Endothelial cell (in vitro differentiated cells): ENCODE results near the gene IRF1. TPM values are rescaled to one million over a fixed set of nuclear protein-coding genes. Genes with fewer than 3 reads are reported as not detected.
"Not testable (repeated sequence)": the region's sequence is repeated elsewhere in the genome, so short reads cannot be mapped to it uniquely, and the experiment has no call there.

Experiments
- DNase-seq: peaks from one replicate; pipeline ENCODE4 v3.0.0; 2021; ENCODE audit warnings: low spot score
- H3K27ac Mint-ChIP-seq: one replicate; pipeline ENCODE4 v1.8.0; 2021; ENCODE audit warnings: mixed read lengths, inconsistent platforms; ENCODE audit not compliant: unreplicated experiment
- H3K27me3 Mint-ChIP-seq: one replicate; pipeline ENCODE4 v1.8.0; 2021; ENCODE audit warnings: mild to moderate bottlenecking, moderate library complexity, mixed read lengths, inconsistent platforms; ENCODE audit not compliant: unreplicated experiment
- H3K36me3 Mint-ChIP-seq: one replicate; pipeline ENCODE4 v1.8.0; 2021; ENCODE audit warnings: mild to moderate bottlenecking, low read depth, mixed read lengths, inconsistent platforms; ENCODE audit not compliant: unreplicated experiment
- H3K4me1 Mint-ChIP-seq: one replicate; pipeline ENCODE4 v1.8.0; 2021; ENCODE audit warnings: mild to moderate bottlenecking, mixed read lengths, inconsistent platforms; ENCODE audit not compliant: unreplicated experiment
- H3K4me3 Mint-ChIP-seq: one replicate; pipeline ENCODE4 v1.8.0; 2021; ENCODE audit warnings: mild to moderate bottlenecking, mixed read lengths, inconsistent platforms; ENCODE audit not compliant: unreplicated experiment
- H3K9me3 Mint-ChIP-seq: one replicate; pipeline ENCODE4 v1.8.0; 2021; ENCODE audit warnings: mixed read lengths, inconsistent platforms; ENCODE audit not compliant: unreplicated experiment
- CTCF ChIP-seq: fragments of 200-600 bp; sonication (generic); IDR thresholded peaks from one replicate; pipeline ENCODE4 v1.5.0; 2021; ENCODE audit warnings: antibody characterized with exemption; ENCODE audit not compliant: unreplicated experiment
- total RNA-seq: library from RNA; stranded (reverse); fragmentation: NEBNext Ultra II Directional; extraction: Animal tissue kit (Norgen Biotek cat#: 25700); gene quantifications from one replicate; pipeline ENCODE4 v1.2.1, GENCODE V29; 2021; ENCODE audit not compliant: unreplicated experiment

Gene IRF1
- total RNA-seq, 1 donor from 2014 or later, result 7.1 TPM

GRCh38 chr5:132445640-132445923, 45.0 kb downstream of the IRF1 start:
- H3K4me3 Mint-ChIP-seq, result no peak overlapping the region
- H3K36me3 Mint-ChIP-seq, result no peaks in the 10 kb centered on the region
- H3K27me3 Mint-ChIP-seq, result no peaks in the 10 kb centered on the region
- peaks cover 6% of the 10 kb centered on the region for H3K9me3 Mint-ChIP-seq
- H3K27ac Mint-ChIP-seq, result no peak overlapping the region
- H3K4me1 Mint-ChIP-seq, result peaks cover 3% of the 10 kb centered on the region
- no peak for TF ChIP-seq CTCF
- DNase-seq, result no peak

- no peaks in the 10 kb centered on the region for H3K4me1 Mint-ChIP-seq
- H3K4me3 Mint-ChIP-seq, result no peak overlapping the region
- no peak overlapping the region for H3K27ac Mint-ChIP-seq
- no peak for TF ChIP-seq CTCF
- no peaks in the 10 kb centered on the region for H3K36me3 Mint-ChIP-seq
- no peak for DNase-seq
- H3K27me3 Mint-ChIP-seq, result no peaks in the 10 kb centered on the region
- peaks cover 6% of the 10 kb centered on the region for H3K9me3 Mint-ChIP-seq
Observed at GRCh38 chr5:132444841-132445639, 45.5 kb downstream of the IRF1 start.

- H3K4me3 Mint-ChIP-seq, result no peak overlapping the region
- peaks cover 6% of the 10 kb centered on the region for H3K9me3 Mint-ChIP-seq
- no peaks in the 10 kb centered on the region for H3K36me3 Mint-ChIP-seq
- H3K27ac Mint-ChIP-seq, result no peak overlapping the region
- no peaks in the 10 kb centered on the region for H3K27me3 Mint-ChIP-seq
- TF ChIP-seq CTCF, result no peak
- no peak for DNase-seq
- H3K4me1 Mint-ChIP-seq, result no peaks in the 10 kb centered on the region
Observed at GRCh38 chr5:132444061-132444460, 46.5 kb downstream of the IRF1 start.

GRCh38 chr5:132439521-132440089, 51.0 kb downstream of the IRF1 start:
- Mint-ChIP-seq H3K4me3 (no peak overlapping the region), H3K27ac (no peak overlapping the region), H3K4me1 (peaks cover 8% of the 10 kb centered on the region), H3K27me3 (no peaks in the 10 kb centered on the region), H3K36me3 (no peaks in the 10 kb centered on the region), H3K9me3 (peaks cover 3% of the 10 kb centered on the region)
- no peak for DNase-seq
- TF ChIP-seq CTCF, result no peak

DNA sequence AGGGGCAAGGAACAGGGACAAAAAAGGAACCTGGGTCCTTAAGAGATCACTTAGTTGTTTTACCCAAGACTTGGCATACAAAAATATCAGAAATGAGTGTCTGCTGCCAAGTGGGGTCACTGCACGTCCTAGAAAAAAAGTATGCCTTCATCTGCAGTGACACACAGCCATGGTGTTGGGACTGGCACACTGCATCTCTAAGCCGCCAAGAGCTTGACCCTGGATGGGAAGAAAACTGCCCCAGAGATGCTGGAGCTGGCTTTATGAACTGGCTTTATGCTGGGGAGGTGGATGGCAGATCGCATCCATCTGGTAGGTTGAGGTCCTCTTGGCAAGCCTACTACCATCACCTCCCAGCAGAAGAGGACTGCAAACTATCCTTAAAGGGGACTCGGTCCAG, 51.7 kb downstream of the IRF1 start:
- H3K27ac Mint-ChIP-seq, result no peak overlapping the region
- H3K36me3 Mint-ChIP-seq, result no peaks in the 10 kb centered on the region
- TF ChIP-seq CTCF, result no peak
- H3K4me1 Mint-ChIP-seq, result peaks cover 8% of the 10 kb centered on the region
- DNase-seq, result no peak
- no peaks in the 10 kb centered on the region for H3K27me3 Mint-ChIP-seq
- H3K9me3 Mint-ChIP-seq, result no peaks in the 10 kb centered on the region
- no peak overlapping the region for H3K4me3 Mint-ChIP-seq

DNA sequence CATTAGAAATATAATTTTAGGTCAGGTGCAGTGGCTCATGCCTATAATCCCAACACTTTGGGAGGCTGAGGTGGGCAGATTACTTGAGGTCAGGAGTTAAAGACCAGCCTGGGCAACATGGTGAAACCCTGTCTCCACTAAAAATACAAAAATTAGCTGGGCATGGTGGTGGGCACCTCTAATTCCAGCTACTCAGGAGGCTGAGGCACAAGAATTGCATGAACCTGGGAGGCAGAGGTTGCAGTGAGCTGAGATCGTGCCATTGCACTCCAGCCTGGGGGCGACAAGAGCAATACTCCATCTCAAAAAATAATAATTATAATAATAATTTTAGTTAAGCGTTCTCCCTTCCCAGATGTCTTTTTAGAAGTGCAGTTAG, 52.3 kb downstream of the IRF1 start:
- not testable (repeated sequence) for H3K4me1 Mint-ChIP-seq, H3K9me3 Mint-ChIP-seq, H3K27me3 Mint-ChIP-seq, H3K4me3 Mint-ChIP-seq, DNase-seq, H3K27ac Mint-ChIP-seq, H3K36me3 Mint-ChIP-seq
